Measurements from ENCODE around the gene SNRPA. TPM values are rescaled to one million over a fixed set of nuclear protein-coding genes. Genes with fewer than 3 reads are reported as not detected.
A peak's percentile ranks its signal among the peaks of the same experiment; 100 is the strongest.
"Not testable (repeated sequence)": the region's sequence is repeated elsewhere in the genome, so short reads cannot be mapped to it uniquely, and the experiment has no call there.

The SNRPA gene
- total RNA-seq, 1 donor from 2014 or later = 19.5 TPM

GRCh38 chr19:40809358-40810086, 58.5 kb downstream of the SNRPA start:
- DNase-seq (ENCODE audit: low read depth) (no peak), FAIRE-seq (no peak)
- H3K4me3 ChIP-seq (ENCODE audit: low read depth, low read length) = no peak overlapping the region
- TF ChIP-seq CTCF (IDR thresholded peaks at IDR 0.05; ENCODE audit: insufficient read depth, low read length, severe bottlenecking) = no peak
- peaks cover 14% of the 10 kb centered on the region for H3K36me3 ChIP-seq (ENCODE audit: control insufficient read depth, insufficient read depth, low read length)
- no peaks in the 10 kb centered on the region for H3K27me3 ChIP-seq (ENCODE audit: control insufficient read depth, insufficient read depth, low read length)

DNA sequence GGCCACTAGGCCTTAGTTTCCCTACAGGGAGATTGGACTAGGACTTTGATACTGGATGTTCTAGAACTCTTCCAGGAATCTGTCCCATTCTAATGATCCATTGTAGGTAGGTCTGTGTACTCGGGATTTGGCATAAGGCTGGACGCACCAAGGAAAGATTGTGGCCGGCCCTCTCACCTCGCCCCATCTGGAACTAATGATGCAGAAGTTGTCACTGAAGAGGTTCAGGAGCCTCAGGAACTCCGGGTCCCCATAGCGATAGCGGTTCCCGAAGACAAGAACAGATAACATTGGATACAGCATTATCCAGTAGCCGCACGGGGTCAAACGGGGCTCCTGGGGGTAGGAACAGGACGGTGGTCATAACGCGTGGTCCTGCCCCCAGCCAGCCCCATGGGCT, 59.2 kb downstream of the SNRPA start:
- no peak for DNase-seq (ENCODE audit: low read depth)
- Histone ChIP-seq H3K4me3 (ENCODE audit: low read depth, low read length) (peak overlapping the region; percentile 43), H3K36me3 (ENCODE audit: control insufficient read depth, insufficient read depth, low read length) (peaks cover 12% of the 10 kb centered on the region), H3K27me3 (ENCODE audit: control insufficient read depth, insufficient read depth, low read length) (no peaks in the 10 kb centered on the region)
- TF ChIP-seq CTCF (IDR thresholded peaks at IDR 0.05; ENCODE audit: insufficient read depth, low read length, severe bottlenecking) = no peak
- no peak for FAIRE-seq

DNA sequence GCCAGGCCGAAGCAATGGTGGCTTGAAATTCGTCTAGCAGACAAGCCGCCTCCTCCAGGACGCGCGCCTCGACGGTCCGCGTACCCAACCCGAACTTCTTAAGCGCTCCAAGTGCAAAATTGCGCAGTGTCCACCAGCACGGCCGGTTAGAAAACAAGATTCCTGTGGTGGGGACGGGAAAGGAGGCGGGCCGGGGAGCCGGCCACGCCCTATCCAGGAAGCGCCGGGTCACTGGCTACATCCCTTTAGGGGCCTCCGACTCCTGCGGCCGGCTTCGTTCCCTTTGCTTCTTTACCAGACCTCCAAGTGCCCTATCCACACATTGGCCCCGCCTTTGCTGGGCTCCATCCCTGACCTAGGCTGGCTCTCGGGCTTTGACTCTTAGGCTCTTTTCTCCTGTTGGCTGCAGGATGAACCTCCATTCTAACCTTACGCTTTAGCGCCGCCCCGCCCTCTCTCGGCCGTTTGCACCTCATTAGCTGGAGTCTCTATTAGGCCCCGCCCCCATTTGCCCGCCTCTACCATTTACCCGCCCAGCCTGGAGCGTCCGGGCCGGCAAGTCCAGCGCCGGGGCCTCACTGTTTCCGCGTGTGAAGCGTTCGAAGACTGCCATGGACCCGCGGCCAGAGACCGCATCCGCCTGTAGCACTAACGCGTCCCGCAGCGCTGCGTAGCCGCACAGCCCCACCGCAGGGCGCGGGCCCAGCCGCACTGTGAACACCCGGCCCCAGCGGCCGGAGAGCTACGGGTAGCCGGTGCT, 59.8 kb downstream of the SNRPA start:
- peaks cover 12% of the 10 kb centered on the region for H3K36me3 ChIP-seq (ENCODE audit: control insufficient read depth, insufficient read depth, low read length)
- DNase-seq (ENCODE audit: low read depth) = peak; percentile 58
- H3K27me3 ChIP-seq (ENCODE audit: control insufficient read depth, insufficient read depth, low read length) = not testable (repeated sequence)
- H3K4me3 ChIP-seq (ENCODE audit: low read depth, low read length) = peak overlapping the region; percentile 43
- peak; percentile 32 for FAIRE-seq

GRCh38 chr19:40811478-40812341, 60.7 kb downstream of the SNRPA start:
- peak; percentile 4 for TF ChIP-seq CTCF (IDR thresholded peaks at IDR 0.05; ENCODE audit: insufficient read depth, low read length, severe bottlenecking)
- Histone ChIP-seq H3K4me3 (ENCODE audit: low read depth, low read length) (peak overlapping the region; percentile 43), H3K36me3 (ENCODE audit: control insufficient read depth, insufficient read depth, low read length) (peaks cover 10% of the 10 kb centered on the region), H3K27me3 (ENCODE audit: control insufficient read depth, insufficient read depth, low read length) (no peaks in the 10 kb centered on the region)
- FAIRE-seq (peak; percentile 85), DNase-seq (ENCODE audit: low read depth) (no peak)

- not testable (repeated sequence) for H3K27me3 ChIP-seq (ENCODE audit: control insufficient read depth, insufficient read depth, low read length); H3K36me3 ChIP-seq (ENCODE audit: control insufficient read depth, insufficient read depth, low read length); DNase-seq (ENCODE audit: low read depth); FAIRE-seq; H3K4me3 ChIP-seq (ENCODE audit: low read depth, low read length)
These were observed 61.6 kb downstream of the SNRPA start for GRCh38 chr19:40812571-40812970.

DNA sequence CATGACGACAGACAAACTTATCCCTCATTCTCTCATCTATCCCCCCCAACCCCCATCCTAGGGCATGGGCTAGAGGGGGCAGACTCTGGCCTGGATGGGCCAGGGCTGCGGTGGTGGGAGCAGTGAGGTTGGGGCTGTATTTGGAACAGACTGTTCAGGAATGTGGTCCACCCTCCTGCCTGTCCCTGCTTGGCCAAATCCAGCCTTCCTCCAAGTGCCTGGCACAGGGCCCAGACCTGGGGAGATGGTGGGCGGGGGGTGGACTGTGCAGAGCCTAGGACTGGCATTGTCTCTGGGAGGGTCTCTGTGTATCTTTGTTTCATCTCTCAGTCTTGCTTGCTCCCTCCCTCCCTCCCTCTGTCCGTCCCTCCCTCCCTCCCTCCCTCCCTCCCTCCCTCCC, 62.2 kb downstream of the SNRPA start:
- FAIRE-seq (no peak), DNase-seq (ENCODE audit: low read depth) (no peak)
- no peak for TF ChIP-seq CTCF (IDR thresholded peaks at IDR 0.05; ENCODE audit: insufficient read depth, low read length, severe bottlenecking)
- peaks cover 3% of the 10 kb centered on the region for H3K36me3 ChIP-seq (ENCODE audit: control insufficient read depth, insufficient read depth, low read length)
- H3K27me3 ChIP-seq (ENCODE audit: control insufficient read depth, insufficient read depth, low read length) = no peaks in the 10 kb centered on the region
- no peak overlapping the region for H3K4me3 ChIP-seq (ENCODE audit: low read depth, low read length)

Other genes with a start within 250 kb of the SNRPA start
- 29.2 and 29.4 TPM in 2 replicates for gene SHKBP1, start 174.3 kb upstream of the SNRPA start, total RNA-seq
- gene LTBP4, start 149.8 kb upstream of the SNRPA start, total RNA-seq = 20.7 and 21.6 TPM in 2 replicates
- 8.4 and 12.9 TPM in 2 replicates for gene NUMBL, start 60.6 kb upstream of the SNRPA start, total RNA-seq
- gene COQ8B, start 34.3 kb upstream of the SNRPA start, total RNA-seq = 20.0 and 23.9 TPM in 2 replicates
- gene ITPKC, start 34.1 kb upstream of the SNRPA start, total RNA-seq = 26.9 and 34.7 TPM in 2 replicates
- gene ACTMAP, start 726 bp upstream of the SNRPA start, total RNA-seq = 0.26 TPM in 2 replicates
- 0.26 and 1.6 TPM in 2 replicates for gene MIA, start 24.3 kb downstream of the SNRPA start, total RNA-seq
- 7.9 and 9.2 TPM in 2 replicates for gene RAB4B, start 27.0 kb downstream of the SNRPA start, total RNA-seq
- gene EGLN2, start 48.0 kb downstream of the SNRPA start, total RNA-seq = 86.1 and 91.1 TPM in 2 replicates
- gene CYP2A6, start 99.2 kb downstream of the SNRPA start, total RNA-seq = not detected in 2 replicates
- not detected in 2 replicates for gene CYP2A7, start 131.0 kb downstream of the SNRPA start, total RNA-seq
- gene CYP2B6, start 240.1 kb downstream of the SNRPA start, total RNA-seq = not detected in 2 replicates